MM.1S (cell line): Measurements from ENCODE around the gene SERHL2.
"Not testable (repeated sequence)": the region's sequence is repeated elsewhere in the genome, so short reads cannot be mapped to it uniquely, and the experiment has no call there.

Experiments
- DNase-seq: peaks from one replicate; pipeline ENCODE4 v3.0.0-alpha.2; 2015
- H2AFZ ChIP-seq: fragments of 300-600 bp; sonication (generic); 2 replicates; pipeline ENCODE4 v1.6.0; 2016; ENCODE audit warnings: antibody characterized with exemption, low read length
- H3F3A ChIP-seq: fragments of 300-600 bp; sonication (generic); 2 replicates; pipeline ENCODE4 v1.6.1; 2016; ENCODE audit warnings: mild to moderate bottlenecking, antibody characterized with exemption, low read length, moderate library complexity, mixed read lengths; ENCODE audit not compliant: insufficient read depth
- H3K27ac ChIP-seq: fragments of 300-600 bp; sonication (generic); 2 replicates; pipeline ENCODE4 v1.5.1; 2016; ENCODE audit warnings: mild to moderate bottlenecking, low read length
- H3K27me3 ChIP-seq: fragments of 300-600 bp; sonication (generic); replicated peaks from 2 replicates; pipeline ENCODE4 v1.6.0; 2016; ENCODE audit warnings: low read length; ENCODE audit not compliant: insufficient read depth
- H3K36me3 ChIP-seq: fragments of 300-600 bp; sonication (generic); replicated peaks from 2 replicates; pipeline ENCODE4 v1.6.1; 2016; ENCODE audit warnings: mild to moderate bottlenecking, low read length, mixed read lengths; ENCODE audit not compliant: insufficient read depth
- H3K4me1 ChIP-seq: fragments of 300-600 bp; sonication (generic); 2 replicates; pipeline ENCODE4 v1.6.1; 2016; ENCODE audit warnings: low read length, mixed read lengths
- H3K4me2 ChIP-seq: fragments of 300-600 bp; sonication (generic); 2 replicates; pipeline ENCODE4 v1.6.0; 2016; ENCODE audit warnings: low read depth, low read length
- H3K4me3 ChIP-seq: fragments of 300-600 bp; sonication (generic); 2 replicates; pipeline ENCODE4 v1.5.1; 2016; ENCODE audit warnings: low read length, mixed read lengths
- H3K79me2 ChIP-seq: fragments of 300-600 bp; sonication (generic); 2 replicates; pipeline ENCODE4 v1.6.1; 2016; ENCODE audit warnings: mixed run types, low read length, mixed read lengths
- H3K9ac ChIP-seq: fragments of 300-600 bp; sonication (generic); 2 replicates; pipeline ENCODE4 v1.6.1; 2016; ENCODE audit warnings: low read length, mixed read lengths
- H3K9me2 ChIP-seq: fragments of 300-600 bp; sonication (generic); replicated peaks from 2 replicates; pipeline ENCODE4 v1.6.1; 2016; ENCODE audit warnings: mild to moderate bottlenecking, low read length, mixed read lengths; ENCODE audit not compliant: insufficient read depth
- H3K9me3 ChIP-seq: fragments of 300-600 bp; sonication (generic); replicated peaks from 2 replicates; pipeline ENCODE4 v1.6.1; 2016; ENCODE audit warnings: mild to moderate bottlenecking, low read length, mixed read lengths; ENCODE audit not compliant: insufficient read depth
- H4K20me1 ChIP-seq: fragments of 300-600 bp; sonication (generic); 2 replicates; pipeline ENCODE4 v1.6.1; 2016; ENCODE audit warnings: mild to moderate bottlenecking, low read length, moderate library complexity, mixed read lengths; ENCODE audit not compliant: insufficient read depth
- EZH2 ChIP-seq: fragments of 300-600 bp; sonication (generic); optimal IDR thresholded peaks from 2 replicates; pipeline ENCODE3; 2017; ENCODE audit warnings: low read depth, mild to moderate bottlenecking, antibody characterized with exemption, low read length, mixed read lengths
- EZH2phosphoT487 ChIP-seq: fragments of 300-600 bp; sonication (generic); IDR thresholded peaks from 2 replicates; pipeline ENCODE4 v1.6.1; 2018; ENCODE audit warnings: antibody characterized with exemption, low read length
- TF ChIP-seq, protein P1 (sequence below): fragments of 300-600 bp; sonication (generic); IDR thresholded peaks from 2 replicates; pipeline ENCODE4 v1.5.1; 2016; ENCODE audit warnings: antibody characterized with exemption, low read length, mixed read lengths

The SERHL2 gene, protein sequence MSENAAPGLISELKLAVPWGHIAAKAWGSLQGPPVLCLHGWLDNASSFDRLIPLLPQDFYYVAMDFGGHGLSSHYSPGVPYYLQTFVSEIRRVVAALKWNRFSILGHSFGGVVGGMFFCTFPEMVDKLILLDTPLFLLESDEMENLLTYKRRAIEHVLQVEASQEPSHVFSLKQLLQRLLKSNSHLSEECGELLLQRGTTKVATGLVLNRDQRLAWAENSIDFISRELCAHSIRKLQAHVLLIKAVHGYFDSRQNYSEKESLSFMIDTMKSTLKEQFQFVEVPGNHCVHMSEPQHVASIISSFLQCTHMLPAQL

DNA sequence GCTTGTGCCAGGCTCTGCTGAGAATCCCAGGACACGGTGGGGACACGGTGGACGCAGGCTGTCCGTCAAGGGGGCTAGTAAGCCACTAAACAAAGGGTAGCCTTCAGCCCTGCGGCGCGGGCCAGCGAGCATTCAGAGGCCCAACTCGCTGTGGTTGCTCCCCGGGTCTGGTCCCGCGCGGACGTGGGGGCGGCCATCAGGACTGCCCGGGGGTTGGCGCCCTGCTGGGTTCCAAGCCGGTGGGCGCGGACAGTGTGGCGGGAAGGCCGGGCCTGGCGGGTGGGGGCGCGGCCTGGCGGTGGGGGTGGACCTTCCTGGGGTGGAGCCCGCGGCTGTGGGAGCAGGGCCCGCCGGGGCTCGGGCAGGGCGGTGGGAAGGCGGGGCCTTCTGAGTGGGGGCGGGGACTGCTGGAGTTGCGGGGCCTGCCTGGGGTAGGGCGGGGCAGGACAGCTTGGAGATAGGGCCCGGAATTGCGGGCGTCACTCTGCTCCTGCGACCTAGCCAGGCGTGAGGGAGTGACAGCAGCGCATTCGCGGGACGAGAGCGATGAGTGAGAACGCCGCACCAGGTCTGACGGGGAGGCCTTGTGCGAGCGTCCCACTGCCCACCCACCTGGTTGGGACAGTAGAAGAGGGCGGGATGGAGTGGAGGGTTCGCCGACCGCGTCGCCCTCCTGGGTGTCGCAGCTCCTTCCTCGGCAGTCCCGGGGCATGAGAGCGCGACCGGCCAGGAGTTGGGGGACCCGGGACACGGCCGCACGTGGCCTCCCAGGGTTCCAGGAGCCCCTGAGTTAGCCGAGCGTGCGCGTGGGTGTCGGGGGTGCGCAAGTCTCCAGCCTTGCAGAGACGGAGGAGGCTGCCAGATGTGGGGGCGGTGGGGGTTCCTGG, at the start of gene SERHL2:
TSS of gene SERHL2 (plus strand) at position 482 of the 887 bp plus-strand sequence. CDS start at position 547, 65 bp downstream.
- Histone ChIP-seq H3K36me3 (no peaks in the 10 kb centered on the region), H3K27ac (no peak within 1 kb of the TSS), H3K79me2 (no peaks in the 10 kb centered on the region), H3K9me3 (no peaks in the 10 kb centered on the region), H3K9ac (no peak within 1 kb of the TSS), H3K9me2 (no peaks in the 10 kb centered on the region), H4K20me1 (peaks cover 16% of the 10 kb centered on the region), H3F3A (peaks cover 10% of the 10 kb centered on the region), H3K4me1 (peaks cover 12% of the 10 kb centered on the region), H3K4me2 (no peak within 1 kb of the TSS), H3K4me3 (no peak within 1 kb of the TSS), H3K27me3 (peaks cover 48% of the 10 kb centered on the region), H2AFZ (no peak within 1 kb of the TSS)
- DNase-seq, result no peak
- no peak for TF ChIP-seq EZH2phosphoT487
- no peak for TF ChIP-seq EZH2
- TF ChIP-seq, protein P1, sequence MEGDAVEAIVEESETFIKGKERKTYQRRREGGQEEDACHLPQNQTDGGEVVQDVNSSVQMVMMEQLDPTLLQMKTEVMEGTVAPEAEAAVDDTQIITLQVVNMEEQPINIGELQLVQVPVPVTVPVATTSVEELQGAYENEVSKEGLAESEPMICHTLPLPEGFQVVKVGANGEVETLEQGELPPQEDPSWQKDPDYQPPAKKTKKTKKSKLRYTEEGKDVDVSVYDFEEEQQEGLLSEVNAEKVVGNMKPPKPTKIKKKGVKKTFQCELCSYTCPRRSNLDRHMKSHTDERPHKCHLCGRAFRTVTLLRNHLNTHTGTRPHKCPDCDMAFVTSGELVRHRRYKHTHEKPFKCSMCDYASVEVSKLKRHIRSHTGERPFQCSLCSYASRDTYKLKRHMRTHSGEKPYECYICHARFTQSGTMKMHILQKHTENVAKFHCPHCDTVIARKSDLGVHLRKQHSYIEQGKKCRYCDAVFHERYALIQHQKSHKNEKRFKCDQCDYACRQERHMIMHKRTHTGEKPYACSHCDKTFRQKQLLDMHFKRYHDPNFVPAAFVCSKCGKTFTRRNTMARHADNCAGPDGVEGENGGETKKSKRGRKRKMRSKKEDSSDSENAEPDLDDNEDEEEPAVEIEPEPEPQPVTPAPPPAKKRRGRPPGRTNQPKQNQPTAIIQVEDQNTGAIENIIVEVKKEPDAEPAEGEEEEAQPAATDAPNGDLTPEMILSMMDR, result no peak

DNA sequence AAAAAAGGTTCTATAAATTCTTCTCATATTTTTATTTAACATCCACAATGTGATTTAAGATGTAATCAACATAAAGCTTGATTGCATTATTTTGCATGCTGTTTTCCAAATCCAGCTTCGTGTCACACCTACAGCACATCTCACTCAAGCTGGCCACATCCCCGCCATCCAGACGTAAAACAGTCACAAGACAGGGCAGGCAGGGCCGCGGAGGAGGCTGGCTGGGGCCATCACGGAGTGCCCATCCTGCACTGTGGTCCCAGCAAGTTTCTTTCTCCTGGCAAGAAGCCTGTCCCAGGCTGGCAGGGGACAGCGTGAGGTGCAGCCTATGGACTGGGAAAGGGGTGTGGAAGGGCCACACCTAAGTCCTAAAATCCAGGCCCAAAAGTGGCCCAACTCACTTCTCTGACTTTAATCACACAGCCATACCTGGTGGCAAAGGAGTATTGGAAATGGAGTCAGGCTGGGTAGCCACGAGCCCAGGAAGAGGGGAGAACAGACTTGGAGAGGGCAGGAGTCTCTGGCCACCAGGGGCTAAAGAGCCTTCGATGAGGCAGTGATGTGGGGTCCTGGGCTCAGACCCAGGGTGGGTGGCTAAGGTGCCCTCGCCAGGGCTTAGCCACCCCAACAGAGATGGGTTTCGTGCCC, 45.3 kb upstream of the SERHL2 start:
- not testable (repeated sequence) for H3K9me3 ChIP-seq, H3K9ac ChIP-seq, H2AFZ ChIP-seq, H3K36me3 ChIP-seq, H3F3A ChIP-seq, H3K4me2 ChIP-seq, H4K20me1 ChIP-seq, H3K4me3 ChIP-seq, H3K27ac ChIP-seq, H3K9me2 ChIP-seq, H3K79me2 ChIP-seq, DNase-seq, H3K4me1 ChIP-seq
- peaks cover 14% of the 10 kb centered on the region for H3K27me3 ChIP-seq

DNA sequence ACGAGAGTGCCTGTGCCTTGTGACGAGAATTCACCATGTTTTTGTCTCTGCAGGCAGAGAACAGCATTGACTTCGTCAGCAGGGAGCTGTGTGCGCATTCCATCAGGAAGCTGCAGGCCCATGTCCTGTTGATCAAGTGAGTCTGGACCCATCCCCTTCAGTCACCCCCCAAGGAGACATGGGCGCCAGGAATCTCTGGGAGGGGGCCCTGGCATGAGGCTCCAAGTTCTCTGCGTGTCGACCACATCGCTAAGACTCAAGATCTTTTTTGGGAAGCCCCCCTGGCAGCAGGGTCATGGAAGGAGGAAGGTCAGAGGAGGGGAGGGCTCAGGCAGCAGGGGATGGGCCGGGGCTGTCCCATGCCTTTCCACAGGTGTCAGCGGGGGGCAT, 44.8 kb upstream of the SERHL2 start:
- not testable (repeated sequence) for H3K4me3 ChIP-seq, H2AFZ ChIP-seq, H3K36me3 ChIP-seq, DNase-seq, H3K9me3 ChIP-seq, H3K4me1 ChIP-seq, H3K9me2 ChIP-seq, H3K79me2 ChIP-seq, H3K27ac ChIP-seq, H3F3A ChIP-seq, H4K20me1 ChIP-seq, H3K4me2 ChIP-seq, H3K9ac ChIP-seq
- H3K27me3 ChIP-seq, result peaks cover 14% of the 10 kb centered on the region

DNA sequence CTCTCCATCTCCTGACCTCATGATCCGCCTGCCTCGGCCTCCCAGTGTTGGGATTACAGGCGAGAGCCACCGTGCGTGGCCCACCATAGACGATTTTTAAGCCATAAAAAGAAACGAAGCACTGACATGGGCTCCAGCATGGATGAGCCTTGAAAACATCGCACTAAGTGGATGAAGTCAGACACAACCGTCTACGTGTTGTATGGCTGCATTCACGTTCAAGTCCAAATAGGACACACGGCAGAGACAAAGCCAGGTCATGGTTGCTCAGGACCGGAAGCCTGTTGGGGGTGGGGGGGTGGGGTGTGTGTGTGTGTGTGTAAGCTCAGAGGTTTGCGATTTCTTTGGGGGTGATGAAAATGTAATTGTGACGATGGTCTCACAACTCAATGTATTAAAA, 44.2 kb upstream of the SERHL2 start:
- Histone ChIP-seq H2AFZ (no peak overlapping the region), H3K27me3 (peaks cover 14% of the 10 kb centered on the region), H3K36me3 (no peaks in the 10 kb centered on the region), H3K9ac (no peak overlapping the region), H3K27ac (no peak overlapping the region), H3K79me2 (no peaks in the 10 kb centered on the region), H3K9me2 (no peaks in the 10 kb centered on the region), H3F3A (no peaks in the 10 kb centered on the region; the same call in 1 of the 2 replicates), H3K4me1 (no peaks in the 10 kb centered on the region), H3K9me3 (no peaks in the 10 kb centered on the region), H3K4me2 (no peak overlapping the region), H3K4me3 (no peak overlapping the region), H4K20me1 (no peaks in the 10 kb centered on the region)
- DNase-seq, result no peak
- TF ChIP-seq, protein P1, result no peak
- no peak for TF ChIP-seq EZH2
